HG03354 (cell line): ENCODE measurements around the gene HAPLN3.
A peak's percentile ranks its signal among the peaks of the same experiment; 100 is the strongest.

Experiments
- ATAC-seq: cut with Tn5 transposase; IDR thresholded peaks from one replicate; pipeline ENCODE4 v1.9.1; 2021; ENCODE audit warnings: mild to moderate bottlenecking; ENCODE audit not compliant: unreplicated experiment, poor library complexity, severe bottlenecking

HAPLN3 gene

GRCh38 chr15:88897456-88898194 lies 2.3 kb upstream of the HAPLN3 start:
- ATAC-seq, result no peak

- ATAC-seq, result no peak
Observed at GRCh38 chr15:88897142-88897455, 1.8 kb upstream of the HAPLN3 start.

- ATAC-seq, result no peak
Observed at GRCh38 chr15:88896333-88897033, 1.1 kb upstream of the HAPLN3 start.

- ATAC-seq, result peak; percentile 72
Observed at GRCh38 chr15:88894348-88894818, 961 bp downstream of the HAPLN3 start.

DNA sequence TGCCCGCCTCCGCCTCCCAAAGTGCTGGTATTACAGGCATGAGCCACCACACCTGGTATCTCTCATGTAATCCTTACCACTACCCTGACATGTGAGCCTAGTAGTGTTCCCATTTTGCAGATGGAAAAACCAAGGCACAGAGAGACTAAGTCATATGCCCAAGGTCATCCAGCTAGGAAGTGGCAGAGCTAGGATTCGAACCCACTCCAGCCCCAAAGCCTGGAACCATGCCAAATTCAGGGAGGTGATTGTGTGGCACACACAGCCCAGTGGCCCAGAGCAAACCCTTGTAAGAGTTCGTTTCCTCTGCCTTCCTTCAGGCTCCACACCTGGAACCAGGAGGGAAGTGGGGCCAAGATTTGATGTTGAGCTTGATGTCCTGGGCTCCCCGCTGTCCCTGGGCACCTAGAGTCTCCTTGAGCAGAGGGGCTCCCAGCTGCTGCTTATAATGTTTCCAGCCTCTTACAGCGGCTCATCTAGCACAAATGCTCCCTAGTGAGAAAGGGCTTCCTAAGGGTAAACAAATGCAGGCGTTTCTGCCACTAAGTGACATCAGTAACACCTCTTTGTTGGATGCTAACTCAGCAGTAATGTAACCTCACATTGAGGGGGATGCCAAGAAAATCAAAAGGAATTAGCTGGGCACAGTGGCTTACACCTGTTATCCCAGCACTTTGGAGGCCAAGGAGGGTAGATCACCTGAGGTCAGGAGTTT lies 3.6 kb downstream of the HAPLN3 start:
- ATAC-seq, result no peak

DNA sequence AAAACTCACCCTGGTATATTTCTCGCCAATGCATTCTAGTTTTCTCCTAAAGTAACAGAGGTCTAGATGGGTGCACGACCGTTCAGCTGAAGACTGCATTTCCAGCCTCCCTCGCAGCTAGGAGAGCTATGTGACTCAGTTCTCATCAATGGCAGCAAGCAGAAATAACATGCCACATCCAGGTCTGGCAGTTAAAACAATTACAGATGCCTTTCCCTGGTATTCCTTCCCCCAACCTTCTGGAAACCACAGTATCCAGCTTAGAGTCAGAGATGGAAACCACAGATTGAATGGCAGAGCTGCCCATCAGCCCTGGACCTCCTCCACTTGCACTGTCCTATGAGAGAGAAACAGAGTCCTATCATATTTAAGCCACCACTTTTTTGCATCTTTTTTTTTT lies 4.8 kb downstream of the HAPLN3 start:
- ATAC-seq, result no peak

DNA sequence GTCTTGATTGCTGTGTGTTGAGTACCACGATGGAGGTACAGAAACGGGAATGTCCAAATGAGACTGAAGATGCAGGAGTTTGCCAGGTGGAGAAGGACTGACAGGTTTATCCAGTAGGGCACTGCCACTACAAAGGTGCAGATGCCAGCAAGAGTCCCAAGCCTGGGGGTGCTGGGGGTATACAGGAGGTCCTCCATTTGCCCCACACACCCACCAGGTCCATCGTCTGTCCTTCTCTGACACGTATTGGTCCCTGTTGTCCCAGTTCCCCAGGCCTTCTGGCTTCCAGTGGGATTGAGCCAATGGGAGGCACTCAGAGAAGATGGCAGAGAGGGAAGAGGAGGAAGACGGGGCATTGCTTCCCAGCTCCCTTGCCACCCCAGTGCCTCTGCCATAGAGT lies 6.6 kb downstream of the HAPLN3 start:
- no peak for ATAC-seq

DNA sequence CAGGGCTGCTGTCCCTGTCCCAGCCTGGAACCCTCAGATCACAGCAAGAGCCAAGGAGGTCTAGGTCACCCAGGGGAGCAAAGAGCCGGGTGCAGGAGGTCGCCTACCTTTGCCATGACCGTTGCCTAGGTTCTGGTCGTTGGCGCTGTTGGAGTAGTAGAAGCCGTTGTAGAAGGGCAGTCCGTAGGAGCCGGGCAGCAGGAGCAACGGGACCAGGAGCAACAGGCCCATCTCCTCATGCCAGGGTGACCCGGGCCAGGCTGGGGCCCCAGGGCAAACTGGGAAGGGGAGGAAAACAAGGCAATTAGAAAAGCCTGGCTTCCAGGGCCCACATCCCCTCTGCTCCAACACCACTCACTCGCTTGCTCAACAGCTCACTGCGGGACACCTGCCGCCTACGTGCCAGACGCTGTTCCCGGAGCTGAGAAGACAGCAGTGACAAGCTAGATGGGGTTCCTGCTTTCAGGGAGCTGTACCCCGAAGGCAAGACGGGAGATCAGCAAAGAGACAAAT lies 8.2 kb downstream of the HAPLN3 start:
- no peak for ATAC-seq

DNA sequence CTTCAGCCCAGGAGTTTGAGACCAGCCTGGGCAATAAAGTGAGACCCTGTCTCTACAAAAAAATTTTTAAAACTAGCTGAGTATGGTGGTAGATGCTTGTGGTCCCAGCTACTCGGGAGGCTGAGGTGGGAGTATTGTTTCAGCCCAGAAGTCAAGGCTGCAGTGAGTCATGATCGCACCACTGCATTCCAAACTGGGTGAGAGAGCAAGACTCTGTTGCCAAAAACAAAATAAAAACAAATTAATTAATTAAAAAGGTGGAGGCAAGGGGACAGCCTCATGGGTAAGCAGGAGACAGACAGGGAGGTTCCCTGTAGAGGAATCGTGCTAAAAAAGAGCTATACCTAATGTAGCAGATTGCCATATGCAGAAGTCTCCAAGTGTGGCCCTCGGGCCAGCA lies 12.6 kb downstream of the HAPLN3 start:
- ATAC-seq, result no peak

- no peak for ATAC-seq
Observed at GRCh38 chr15:88881775-88882174, 13.6 kb downstream of the HAPLN3 start.

- no peak for ATAC-seq
Observed at GRCh38 chr15:88880944-88881740, 14.2 kb downstream of the HAPLN3 start.

GRCh38 chr15:88878720-88879184 lies 16.6 kb downstream of the HAPLN3 start:
- no peak for ATAC-seq

DNA sequence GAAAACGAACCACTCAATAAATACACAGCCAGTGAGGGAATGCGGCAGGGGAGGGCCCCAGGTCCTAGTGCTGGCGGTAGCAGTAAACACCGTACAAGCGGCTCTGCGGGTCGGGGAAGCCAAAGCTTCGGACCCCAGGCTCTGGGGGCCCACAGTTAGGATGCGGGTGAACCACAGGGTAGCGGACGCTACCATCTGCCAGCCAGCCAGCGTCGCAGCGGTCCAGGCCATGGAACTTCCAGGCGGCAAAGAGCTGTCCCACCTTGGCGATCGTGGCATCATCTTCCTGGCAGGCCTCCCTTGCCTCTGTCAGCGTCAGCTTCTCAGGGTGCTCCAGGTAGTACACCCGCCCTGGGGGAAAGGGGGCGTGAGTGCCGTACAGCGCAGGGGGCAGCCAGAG lies 17.4 kb downstream of the HAPLN3 start:
- ATAC-seq, result no peak

- ATAC-seq, result no peak
Observed at GRCh38 chr15:88877415-88877814, 17.9 kb downstream of the HAPLN3 start.

DNA sequence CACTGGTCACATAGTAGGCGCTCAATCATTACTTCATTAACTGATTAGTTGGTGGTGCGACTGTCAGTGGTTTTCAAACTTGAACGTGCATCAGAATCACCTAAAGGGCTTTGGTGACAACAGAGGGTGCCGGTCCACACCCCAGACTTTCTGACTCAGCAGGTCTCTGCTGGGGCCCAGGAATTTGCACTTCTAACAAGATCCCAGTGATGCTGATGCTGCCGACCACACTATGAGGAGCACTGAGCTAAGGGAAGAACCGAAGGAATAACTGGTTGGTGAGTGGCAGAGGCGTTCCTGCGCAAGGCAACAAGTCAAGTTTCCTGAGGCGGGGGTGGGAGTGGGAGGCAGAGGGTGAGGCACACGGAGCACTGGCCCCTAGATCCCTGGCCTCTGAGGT lies 18.8 kb downstream of the HAPLN3 start:
- ATAC-seq, result no peak

DNA sequence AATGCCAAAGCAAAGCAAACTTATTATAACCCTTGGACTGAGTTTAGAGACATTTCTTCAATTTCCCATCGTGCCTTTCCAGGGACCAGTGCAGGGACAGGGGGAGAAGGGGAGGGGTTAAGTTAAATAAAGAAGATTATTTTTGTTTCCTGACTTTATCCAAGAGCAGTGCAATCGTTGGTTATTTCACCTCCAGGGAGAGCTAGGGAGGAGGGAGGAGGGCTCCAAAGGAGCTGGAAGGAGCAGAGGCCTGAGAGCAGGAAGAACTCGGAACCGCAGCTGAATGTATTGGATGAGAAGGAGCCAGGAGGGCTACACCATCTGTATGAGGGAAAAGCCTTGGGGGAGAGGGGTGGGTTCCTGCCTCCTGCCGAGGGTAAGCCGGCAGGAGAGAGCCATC lies 20.7 kb downstream of the HAPLN3 start:
- no peak for ATAC-seq

DNA sequence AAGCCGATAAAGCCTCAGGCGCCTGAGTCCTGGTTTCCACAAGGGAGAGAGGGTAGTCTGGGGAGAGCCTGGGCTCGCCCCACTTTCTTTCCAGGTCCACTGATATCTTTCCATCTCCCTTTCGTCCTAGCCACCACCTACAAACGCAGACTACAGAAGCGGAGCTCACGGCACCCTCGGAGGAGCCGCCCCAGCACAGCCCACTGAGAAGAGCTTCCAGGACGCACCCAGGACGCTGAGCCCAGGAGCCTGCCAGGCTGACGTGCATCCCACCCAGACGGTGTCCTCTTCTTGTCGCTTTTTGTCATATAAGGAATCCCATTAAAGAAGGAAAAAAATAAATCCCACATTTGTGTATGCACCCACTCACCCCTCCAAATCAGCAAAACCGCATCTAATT lies 21.1 kb downstream of the HAPLN3 start:
- no peak for ATAC-seq

DNA sequence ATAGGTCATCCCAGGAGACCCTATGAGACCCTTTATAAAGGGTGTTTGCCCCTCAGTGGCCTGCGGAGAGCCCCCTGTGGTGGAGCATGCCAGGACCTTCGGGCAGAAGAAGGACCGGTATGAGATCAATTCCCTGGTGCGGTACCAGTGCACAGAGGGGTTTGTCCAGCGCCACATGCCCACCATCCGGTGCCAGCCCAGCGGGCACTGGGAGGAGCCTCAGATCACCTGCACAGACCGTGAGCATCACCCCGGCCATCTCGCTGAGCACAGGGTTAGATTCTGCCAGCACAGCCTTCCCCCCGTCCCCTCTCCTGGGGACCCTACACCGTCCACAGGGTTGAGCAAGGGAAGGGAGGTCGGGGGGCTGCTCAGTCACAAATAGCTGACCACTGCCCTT lies 21.6 kb downstream of the HAPLN3 start:
- ATAC-seq, result no peak

- ATAC-seq, result no peak
Observed at GRCh38 chr15:88872706-88873105, 22.6 kb downstream of the HAPLN3 start.

- ATAC-seq, result no peak
Observed at GRCh38 chr15:88872106-88872505, 23.2 kb downstream of the HAPLN3 start.
